Ovary (tissue), 3 donors: ENCODE results near the gene ZNF277.

ENCODE experiments used
- EP300 ChIP-seq: sonication (generic); formaldehyde crosslinking; IDR thresholded peaks from one replicate; pipeline ENCODE4 v1.6.1; 2017; ENCODE audit warnings: antibody characterized with exemption
- POLR2A ChIP-seq: fragments of 450-650 bp; IDR thresholded peaks from one replicate; pipeline ENCODE4 v1.6.1; 2017; ENCODE audit warnings: antibody characterized with exemption, mild to moderate bottlenecking, moderate library complexity
- TF ChIP-seq, protein P1 (sequence below), 3 donors: fragments of 450-650 bp in 2 of 3; fragments of 200-600 bp in 1 of 3; IDR thresholded peaks; one replicate each; pipeline versions ENCODE4 v1.5.1 to v1.8.0; 2016 to 2022; ENCODE audit warnings: antibody characterized with exemption in 3 of 3, mild to moderate bottlenecking in 1 of 3
- donor health status: DM: no; HTN: no; CAD: no.

GRCh38 chr7:112220877-112221434 is 14.5 kb downstream of the ZNF277 start:
- TF ChIP-seq POLR2A (no peak), EP300 (no peak)
- TF ChIP-seq, protein P1, sequence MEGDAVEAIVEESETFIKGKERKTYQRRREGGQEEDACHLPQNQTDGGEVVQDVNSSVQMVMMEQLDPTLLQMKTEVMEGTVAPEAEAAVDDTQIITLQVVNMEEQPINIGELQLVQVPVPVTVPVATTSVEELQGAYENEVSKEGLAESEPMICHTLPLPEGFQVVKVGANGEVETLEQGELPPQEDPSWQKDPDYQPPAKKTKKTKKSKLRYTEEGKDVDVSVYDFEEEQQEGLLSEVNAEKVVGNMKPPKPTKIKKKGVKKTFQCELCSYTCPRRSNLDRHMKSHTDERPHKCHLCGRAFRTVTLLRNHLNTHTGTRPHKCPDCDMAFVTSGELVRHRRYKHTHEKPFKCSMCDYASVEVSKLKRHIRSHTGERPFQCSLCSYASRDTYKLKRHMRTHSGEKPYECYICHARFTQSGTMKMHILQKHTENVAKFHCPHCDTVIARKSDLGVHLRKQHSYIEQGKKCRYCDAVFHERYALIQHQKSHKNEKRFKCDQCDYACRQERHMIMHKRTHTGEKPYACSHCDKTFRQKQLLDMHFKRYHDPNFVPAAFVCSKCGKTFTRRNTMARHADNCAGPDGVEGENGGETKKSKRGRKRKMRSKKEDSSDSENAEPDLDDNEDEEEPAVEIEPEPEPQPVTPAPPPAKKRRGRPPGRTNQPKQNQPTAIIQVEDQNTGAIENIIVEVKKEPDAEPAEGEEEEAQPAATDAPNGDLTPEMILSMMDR (IDR thresholded peaks at IDR 0.05): no peak
